Measurements from ENCODE around the gene CYP26B1. TPM values are rescaled to one million over a fixed set of nuclear protein-coding genes. Genes with fewer than 3 reads are reported as not detected.

The CYP26B1 gene
- total and polyA plus RNA-seq, 11 donors: 0.76 to 5.9 (median 2.1) TPM

GRCh38 chr2:72153924-72154323, 6.3 kb upstream of the CYP26B1 start:
- TF ChIP-seq, protein P1, sequence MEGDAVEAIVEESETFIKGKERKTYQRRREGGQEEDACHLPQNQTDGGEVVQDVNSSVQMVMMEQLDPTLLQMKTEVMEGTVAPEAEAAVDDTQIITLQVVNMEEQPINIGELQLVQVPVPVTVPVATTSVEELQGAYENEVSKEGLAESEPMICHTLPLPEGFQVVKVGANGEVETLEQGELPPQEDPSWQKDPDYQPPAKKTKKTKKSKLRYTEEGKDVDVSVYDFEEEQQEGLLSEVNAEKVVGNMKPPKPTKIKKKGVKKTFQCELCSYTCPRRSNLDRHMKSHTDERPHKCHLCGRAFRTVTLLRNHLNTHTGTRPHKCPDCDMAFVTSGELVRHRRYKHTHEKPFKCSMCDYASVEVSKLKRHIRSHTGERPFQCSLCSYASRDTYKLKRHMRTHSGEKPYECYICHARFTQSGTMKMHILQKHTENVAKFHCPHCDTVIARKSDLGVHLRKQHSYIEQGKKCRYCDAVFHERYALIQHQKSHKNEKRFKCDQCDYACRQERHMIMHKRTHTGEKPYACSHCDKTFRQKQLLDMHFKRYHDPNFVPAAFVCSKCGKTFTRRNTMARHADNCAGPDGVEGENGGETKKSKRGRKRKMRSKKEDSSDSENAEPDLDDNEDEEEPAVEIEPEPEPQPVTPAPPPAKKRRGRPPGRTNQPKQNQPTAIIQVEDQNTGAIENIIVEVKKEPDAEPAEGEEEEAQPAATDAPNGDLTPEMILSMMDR (IDR thresholded peaks at IDR 0.05): no peak
- no peak for TF ChIP-seq POLR2A (IDR thresholded peaks at IDR 0.05)
- DNase-seq (no peak), ATAC-seq (no peak)
- intact Hi-C loops (cut with DNase I): loop anchor here in 8 of 10 donors (5.0 to 10.0 kb wide), 10 partner anchors 352 to 607 kb away; no protein-coding TSS in a partner anchor
- WGBS, 4 donors: 88 to 93% (median 92%) methylated on average over 5 of the region's 5 CpGs
- Histone ChIP-seq H3K4me3 (no peak overlapping the region), H3K27ac (no peak overlapping the region), H3K9me3 (no peaks in the 10 kb centered on the region), H3K36me3 (no peaks in the 10 kb centered on the region), H3K4me1 (peaks cover 0 to 17% (median 13%) of the 10 kb centered on the region in 12 donors), H3K27me3 (peaks cover 0 to 69% (median 24%) of the 10 kb centered on the region in 9 donors)

DNA sequence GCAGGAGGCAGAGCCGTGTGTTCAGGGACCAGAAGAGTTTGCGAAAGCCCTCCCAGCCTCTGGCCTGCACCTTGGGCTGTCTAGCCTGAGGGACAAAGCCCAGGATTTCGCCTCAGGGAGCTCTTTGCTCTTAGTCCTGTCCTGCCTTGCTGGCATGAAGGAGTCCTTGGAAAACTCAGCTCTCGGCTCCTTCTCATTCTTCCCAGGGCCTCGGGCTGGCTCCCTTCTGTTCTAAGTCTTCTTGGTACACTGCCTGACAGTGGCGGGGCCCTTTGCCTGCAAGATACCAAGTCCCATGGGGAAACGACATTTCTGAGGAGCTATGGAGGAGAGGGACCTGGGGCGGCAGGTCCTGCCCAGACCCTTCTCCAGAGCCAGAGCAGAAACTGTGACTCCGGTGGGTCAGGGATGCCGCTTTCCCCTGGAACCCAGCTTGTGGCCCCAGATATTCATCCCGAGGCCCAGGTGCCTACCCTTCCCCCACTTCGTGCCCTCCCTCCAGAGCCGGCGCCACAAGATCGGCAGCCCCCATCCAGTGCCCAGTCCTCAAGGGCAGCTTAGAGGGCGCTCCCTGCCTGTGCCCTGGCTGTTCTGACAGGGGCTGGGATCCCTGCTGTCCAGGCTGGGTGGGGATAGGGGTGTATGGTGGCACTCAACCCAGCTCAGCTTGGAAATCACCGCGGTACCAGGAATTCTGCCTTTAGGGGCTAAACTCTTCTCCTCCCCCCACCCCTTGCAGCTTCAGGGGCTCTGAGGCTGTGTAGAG, 5.5 kb upstream of the CYP26B1 start:
- H3K27ac ChIP-seq: no peak overlapping the region
- H3K4me1 ChIP-seq: peaks cover 0 to 20% (median 13%) of the 10 kb centered on the region in 12 donors
- DNase-seq: no peak
- H3K36me3 ChIP-seq: no peaks in the 10 kb centered on the region
- H3K9me3 ChIP-seq: no peaks in the 10 kb centered on the region
- no peak for ATAC-seq
- 81 to 89% (median 84%) methylated on average over 14 to 18 of the region's 18 CpGs for WGBS, 4 donors
- H3K4me3 ChIP-seq: no peak overlapping the region
- TF ChIP-seq, protein P1 (IDR thresholded peaks at IDR 0.05): no peak
- no peak for TF ChIP-seq POLR2A (IDR thresholded peaks at IDR 0.05)
- H3K27me3 ChIP-seq: peaks cover under 1 to 71% (median 28%) of the 10 kb centered on the region in 9 donors
- intact Hi-C loops (cut with DNase I): loop anchor here in 8 of 10 donors (5.0 to 10.0 kb wide), 10 partner anchors 351 to 606 kb away; no protein-coding TSS in a partner anchor

GRCh38 chr2:72150861-72151356, 3.2 kb upstream of the CYP26B1 start:
- Histone ChIP-seq H3K27me3 (peaks cover 15 to 76% (median 44%) of the 10 kb centered on the region in 9 donors), H3K36me3 (no peaks in the 10 kb centered on the region), H3K27ac (no peak overlapping the region), H3K4me3 (no peak overlapping the region), H3K4me1 (peaks cover 7 to 43% (median 35%) of the 10 kb centered on the region in 12 donors), H3K9me3 (no peaks in the 10 kb centered on the region)
- DNase-seq (no peak), ATAC-seq (no peak)
- intact Hi-C loops (cut with DNase I): loop anchor here (1.0 to 10.0 kb wide), 18 partner anchors 226 to 606 kb away; no protein-coding TSS in a partner anchor
- no peak for TF ChIP-seq POLR2A (IDR thresholded peaks at IDR 0.05)
- TF ChIP-seq, protein P1 (IDR thresholded peaks at IDR 0.05): no peak
- WGBS, 4 donors: 52 to 94% (median 72%) methylated on average over 2 of the region's 2 CpGs

Measured in heart left ventricle (tissue), 16 donors.